GM12878 (cell line): ENCODE results near the gene AMPD3. TPM values are rescaled to one million over a fixed set of nuclear protein-coding genes. Genes with fewer than 3 reads are reported as not detected.

ENCODE experiments used
- ATAC-seq: fragments of 200-7000 bp; cut with Tn5 transposase; 3 replicates; pipeline ENCODE4 v1.9.1; 2020; ENCODE audit warnings: mild to moderate bottlenecking, moderate library complexity
- BruUV-seq: library from RNA; stranded (reverse); fragments of 400-500 nt; replicated peaks from 2 replicates; lab custom pipeline; 2021; lab: Mats Ljungman, UMichigan
- CTCF ChIA-PET: fragments of 300-600 bp; sonication (Branson Sonifier 250); formaldehyde crosslinking; extraction: SDS; loops from one replicate; lab custom pipeline; 2021; ENCODE audit warnings: inconsistent platforms; lab: Yijun Ruan, JAX
- POLR2A ChIA-PET: fragments of 350-600 bp; formaldehyde crosslinking; extraction: SDS; loops from one replicate; lab custom pipeline; 2021; ENCODE audit warnings: inconsistent platforms; lab: Charles Lee
- RAD21 ChIA-PET: fragments of 300-600 bp; sonication (Branson Sonifier 250); formaldehyde crosslinking; loops from one replicate; lab custom pipeline; 2023; ENCODE audit warnings: antibody characterized with exemption; ENCODE audit not compliant: unreplicated experiment; lab: Charles Lee
- SMC1A ChIA-PET: fragments of 300-600 bp; sonication (Branson Sonifier 250); formaldehyde crosslinking; loops from one replicate; lab custom pipeline; 2023; ENCODE audit not compliant: unreplicated experiment, uncharacterized antibody; lab: Charles Lee
- DNase-seq: peaks from one replicate; pipeline ENCODE4 v3.0.0-alpha.2; 2011; ENCODE audit warnings: low read depth, low spot score
- FAIRE-seq: peaks from 3 replicates; lab custom pipeline; 2011; peaks lifted over from hg19 to GRCh38; lab: Jason Lieb, UNC
- H2AFZ ChIP-seq: 2 replicates; pipeline ENCODE4 v1.6.0; 2011; ENCODE audit warnings: low read depth, low read length, control low read depth; ENCODE audit not compliant: control insufficient read depth
- H3K27ac ChIP-seq: 2 replicates; pipeline ENCODE4 v1.5.1; 2011; ENCODE audit warnings: control low read depth; ENCODE audit not compliant: control insufficient read depth, insufficient read depth
- H3K27me3 ChIP-seq, 2 experiments: replicated peaks in 1 of 2; 2 replicates each; pipeline versions ENCODE4 v1.6.0 to v1.6.1; 2011; ENCODE audit warnings: low read length in 1 of 2; ENCODE audit not compliant: control insufficient read depth in 2 of 2, insufficient read depth in 2 of 2
- H3K36me3 ChIP-seq, 2 experiments: 2 replicates each; pipeline ENCODE4 v1.5.1; 2011; ENCODE audit warnings: low read length in 1 of 2; ENCODE audit not compliant: control insufficient read depth in 2 of 2, insufficient read depth in 2 of 2
- H3K4me1 ChIP-seq: 2 replicates; pipeline ENCODE4 v1.6.1; 2011; ENCODE audit warnings: mild to moderate bottlenecking, low read length, moderate library complexity, mixed read lengths; ENCODE audit not compliant: control insufficient read depth, insufficient read depth
- H3K4me2 ChIP-seq: 2 replicates; pipeline ENCODE4 v1.6.0; 2011; ENCODE audit warnings: control low read depth; ENCODE audit not compliant: control insufficient read depth, insufficient read depth
- H3K4me3 ChIP-seq: fragments of 200-600 bp; sonication (generic); 2 replicates; pipeline ENCODE4 v1.5.1; 2016
- H3K79me2 ChIP-seq: 2 replicates; pipeline ENCODE4 v1.6.0; 2011; ENCODE audit warnings: low read length; ENCODE audit not compliant: control insufficient read depth, insufficient read depth
- H3K9ac ChIP-seq: 2 replicates; pipeline ENCODE4 v1.8.0; 2011; ENCODE audit warnings: low read length, control low read depth, mixed read lengths; ENCODE audit not compliant: control insufficient read depth, insufficient read depth
- H3K9me3 ChIP-seq: replicated peaks from 3 replicates; pipeline ENCODE4 v1.5.1; 2011; ENCODE audit warnings: mild to moderate bottlenecking, low read length; ENCODE audit not compliant: control insufficient read depth, insufficient read depth
- H4K20me1 ChIP-seq: 2 replicates; pipeline ENCODE4 v1.6.0; 2011; ENCODE audit not compliant: control insufficient read depth, insufficient read depth
- CHD4 ChIP-seq: fragments of 200-600 bp; sonication (generic); IDR thresholded peaks from 2 replicates; pipeline ENCODE4 v1.6.1; 2016; ENCODE audit warnings: mild to moderate bottlenecking
- CREM ChIP-seq: IDR thresholded peaks from 2 replicates; pipeline ENCODE4 v1.6.1; 2014; ENCODE audit warnings: antibody characterized with exemption, low read depth
- HDAC2 ChIP-seq: fragments of 200-600 bp; sonication (generic); IDR thresholded peaks from 2 replicates; pipeline ENCODE4 v1.6.1; 2017
- KDM1A ChIP-seq: fragments of 200-600 bp; sonication (generic); IDR thresholded peaks from 2 replicates; pipeline ENCODE4 v1.6.1; 2016; ENCODE audit warnings: borderline replicate concordance
- NBN ChIP-seq: fragments of 450-650 bp; IDR thresholded peaks from 2 replicates; pipeline ENCODE4 v1.6.1; 2016
- NRF1 ChIP-seq: conservative IDR thresholded peaks from 2 replicates; pipeline ENCODE4 v1.6.1; 2011; ENCODE audit warnings: mild to moderate bottlenecking, low read depth, low read length, improper control_type of control experiment
- TAF1 ChIP-seq: IDR thresholded peaks from 2 replicates; pipeline ENCODE4 v1.6.1; 2011; ENCODE audit warnings: mild to moderate bottlenecking, low read depth, low read length, borderline replicate concordance
- TBL1XR1 ChIP-seq: IDR thresholded peaks from 2 replicates; pipeline ENCODE4 v1.6.1; 2012; ENCODE audit warnings: low read depth, low read length, improper control_type of control experiment
- YBX1 ChIP-seq: fragments of 450-650 bp; IDR thresholded peaks from 2 replicates; pipeline ENCODE4 v1.6.1; 2016; ENCODE audit warnings: antibody characterized with exemption
- YY1 ChIP-seq: IDR thresholded peaks from 2 replicates; pipeline ENCODE4 v1.6.1; 2011; ENCODE audit warnings: low read depth, mild to moderate bottlenecking, low read length
- ZSCAN29 ChIP-seq: fragments of 450-650 bp; IDR thresholded peaks from 2 replicates; pipeline ENCODE4 v1.6.1; 2017; ENCODE audit warnings: mild to moderate bottlenecking, moderate library complexity
- WGBS: methylation state at CpG from one replicate; pipeline ENCODE4 v1.1.6; 2016; ENCODE audit warnings: low lambda C conversion rate; ENCODE audit not compliant: insufficient replicate concordance, insufficient coverage; ENCODE audit errors: missing lambda C conversion rate; 5-methylcytosine and 5-hydroxymethylcytosine counted together
- in situ Hi-C: fragments of 300-500 bp; cut with MboI; formaldehyde crosslinking; loops from 9 replicates; pipeline ENCODE4 v1.14.3; 2018; ENCODE audit warnings: mixed read lengths
- intact Hi-C: fragments of 100-400 bp; cut with micrococcal nuclease; formaldehyde crosslinking; loops from one replicate; pipeline ENCODE4 v1.14.2; 2022; ENCODE audit not compliant: unreplicated experiment
- polyA plus RNA-seq, 11 experiments: library from polyadenylated mRNA; depleted of rRNA in 4 of 11; unstranded in 6 of 11; stranded (reverse) in 5 of 11; fragments of >200 nt; fragmentation: Nextera tagmentation in 4 of 11; fragmentation: Illumina TruSeq in 1 of 11; extraction: Ambion mirVana in 4 of 11; extraction: Trizol in 1 of 11; gene quantifications; 1 replicate in 1 of 11; 2 replicates in 10 of 11; pipeline versions ENCODE4 v1.2.1 to v1.2.3, GENCODE V29; 2011 to 2016; ENCODE audit warnings: inconsistent platforms in 2 of 11, missing spikeins in 2 of 11, low read depth in 1 of 11
- total RNA-seq, 4 experiments: library from RNA; depleted of rRNA in 3 of 4; stranded (reverse); fragments of >200 nt in 3 of 4; fragmentation: Illumina TruSeq in 1 of 4; extraction: Trizol in 1 of 4; gene quantifications; 2 replicates each; pipeline versions ENCODE4 v1.2.1 to v1.2.3, GENCODE V29; 2013 to 2021
- TF ChIP-seq, protein P1 (sequence below): IDR thresholded peaks from 2 replicates; pipeline ENCODE4 v1.6.1; 2012; ENCODE audit warnings: low read depth, low read length, improper control_type of control experiment
- TF ChIP-seq, protein P2 (sequence below): fragments of 450-650 bp; IDR thresholded peaks from 2 replicates; pipeline ENCODE4 v1.6.1; 2017; ENCODE audit warnings: antibody characterized with exemption, mild to moderate bottlenecking, moderate library complexity
- TF ChIP-seq, protein P3 (sequence below): fragments of 450-650 bp; IDR thresholded peaks from 2 replicates; pipeline ENCODE4 v1.6.1; 2014; ENCODE audit warnings: mild to moderate bottlenecking
- TF ChIP-seq, protein P4 (sequence below): fragments of 450-650 bp; formaldehyde crosslinking; IDR thresholded peaks from 2 replicates; pipeline ENCODE4 v1.4.0; 2022; ENCODE audit warnings: mild to moderate bottlenecking, moderate library complexity

AMPD3 gene
- total and polyA plus RNA-seq, 10 of the 15 experiments (the other 5 are each of a cell fraction or from before 2014, with no cell fraction given), result 5.6 to 28.6 (median 15.9) TPM

DNA sequence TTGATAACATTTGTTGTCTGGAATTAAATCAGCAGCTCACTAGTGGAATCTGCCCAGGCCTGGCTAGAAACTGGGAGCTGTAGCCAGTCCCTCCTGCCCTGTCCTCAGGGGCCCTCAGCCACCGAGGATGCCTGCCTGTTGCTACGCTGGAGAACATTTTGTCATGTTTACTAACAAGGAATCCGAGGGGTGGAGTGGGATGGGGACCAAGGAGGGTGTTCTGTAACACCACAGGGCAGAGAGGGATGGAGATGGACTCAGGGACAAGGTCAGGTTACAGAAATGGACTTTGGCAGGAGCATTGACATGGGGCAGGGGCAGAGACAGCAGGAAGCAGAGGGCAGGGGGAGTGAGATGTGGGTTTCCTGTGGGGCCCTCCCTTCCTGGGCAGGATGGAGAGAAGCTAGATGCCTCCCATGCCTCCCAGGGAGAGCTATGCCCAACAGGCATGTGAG is 45.8 kb upstream of the AMPD3 start:
- no peaks in the 10 kb centered on the region; a peak in 1 of 4 replicates for H3K27me3 ChIP-seq
- intact Hi-C loops, result no loop called here
- TF ChIP-seq YY1 (no peak), TAF1 (no peak), NBN (no peak), NRF1 (no peak), YBX1 (no peak), TBL1XR1 (no peak), HDAC2 (no peak), CREM (no peak), ZSCAN29 (no peak), KDM1A (no peak), CHD4 (no peak)
- TF ChIP-seq, protein P1, sequence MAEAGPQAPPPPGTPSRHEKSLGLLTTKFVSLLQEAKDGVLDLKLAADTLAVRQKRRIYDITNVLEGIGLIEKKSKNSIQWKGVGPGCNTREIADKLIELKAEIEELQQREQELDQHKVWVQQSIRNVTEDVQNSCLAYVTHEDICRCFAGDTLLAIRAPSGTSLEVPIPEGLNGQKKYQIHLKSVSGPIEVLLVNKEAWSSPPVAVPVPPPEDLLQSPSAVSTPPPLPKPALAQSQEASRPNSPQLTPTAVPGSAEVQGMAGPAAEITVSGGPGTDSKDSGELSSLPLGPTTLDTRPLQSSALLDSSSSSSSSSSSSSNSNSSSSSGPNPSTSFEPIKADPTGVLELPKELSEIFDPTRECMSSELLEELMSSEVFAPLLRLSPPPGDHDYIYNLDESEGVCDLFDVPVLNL, result no peak
- TF ChIP-seq, protein P2, sequence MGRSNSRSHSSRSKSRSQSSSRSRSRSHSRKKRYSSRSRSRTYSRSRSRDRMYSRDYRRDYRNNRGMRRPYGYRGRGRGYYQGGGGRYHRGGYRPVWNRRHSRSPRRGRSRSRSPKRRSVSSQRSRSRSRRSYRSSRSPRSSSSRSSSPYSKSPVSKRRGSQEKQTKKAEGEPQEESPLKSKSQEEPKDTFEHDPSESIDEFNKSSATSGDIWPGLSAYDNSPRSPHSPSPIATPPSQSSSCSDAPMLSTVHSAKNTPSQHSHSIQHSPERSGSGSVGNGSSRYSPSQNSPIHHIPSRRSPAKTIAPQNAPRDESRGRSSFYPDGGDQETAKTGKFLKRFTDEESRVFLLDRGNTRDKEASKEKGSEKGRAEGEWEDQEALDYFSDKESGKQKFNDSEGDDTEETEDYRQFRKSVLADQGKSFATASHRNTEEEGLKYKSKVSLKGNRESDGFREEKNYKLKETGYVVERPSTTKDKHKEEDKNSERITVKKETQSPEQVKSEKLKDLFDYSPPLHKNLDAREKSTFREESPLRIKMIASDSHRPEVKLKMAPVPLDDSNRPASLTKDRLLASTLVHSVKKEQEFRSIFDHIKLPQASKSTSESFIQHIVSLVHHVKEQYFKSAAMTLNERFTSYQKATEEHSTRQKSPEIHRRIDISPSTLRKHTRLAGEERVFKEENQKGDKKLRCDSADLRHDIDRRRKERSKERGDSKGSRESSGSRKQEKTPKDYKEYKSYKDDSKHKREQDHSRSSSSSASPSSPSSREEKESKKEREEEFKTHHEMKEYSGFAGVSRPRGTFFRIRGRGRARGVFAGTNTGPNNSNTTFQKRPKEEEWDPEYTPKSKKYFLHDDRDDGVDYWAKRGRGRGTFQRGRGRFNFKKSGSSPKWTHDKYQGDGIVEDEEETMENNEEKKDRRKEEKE, result no peak
- TF ChIP-seq, protein P3, sequence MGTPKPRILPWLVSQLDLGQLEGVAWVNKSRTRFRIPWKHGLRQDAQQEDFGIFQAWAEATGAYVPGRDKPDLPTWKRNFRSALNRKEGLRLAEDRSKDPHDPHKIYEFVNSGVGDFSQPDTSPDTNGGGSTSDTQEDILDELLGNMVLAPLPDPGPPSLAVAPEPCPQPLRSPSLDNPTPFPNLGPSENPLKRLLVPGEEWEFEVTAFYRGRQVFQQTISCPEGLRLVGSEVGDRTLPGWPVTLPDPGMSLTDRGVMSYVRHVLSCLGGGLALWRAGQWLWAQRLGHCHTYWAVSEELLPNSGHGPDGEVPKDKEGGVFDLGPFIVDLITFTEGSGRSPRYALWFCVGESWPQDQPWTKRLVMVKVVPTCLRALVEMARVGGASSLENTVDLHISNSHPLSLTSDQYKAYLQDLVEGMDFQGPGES, result no peak
- TF ChIP-seq, protein P4, sequence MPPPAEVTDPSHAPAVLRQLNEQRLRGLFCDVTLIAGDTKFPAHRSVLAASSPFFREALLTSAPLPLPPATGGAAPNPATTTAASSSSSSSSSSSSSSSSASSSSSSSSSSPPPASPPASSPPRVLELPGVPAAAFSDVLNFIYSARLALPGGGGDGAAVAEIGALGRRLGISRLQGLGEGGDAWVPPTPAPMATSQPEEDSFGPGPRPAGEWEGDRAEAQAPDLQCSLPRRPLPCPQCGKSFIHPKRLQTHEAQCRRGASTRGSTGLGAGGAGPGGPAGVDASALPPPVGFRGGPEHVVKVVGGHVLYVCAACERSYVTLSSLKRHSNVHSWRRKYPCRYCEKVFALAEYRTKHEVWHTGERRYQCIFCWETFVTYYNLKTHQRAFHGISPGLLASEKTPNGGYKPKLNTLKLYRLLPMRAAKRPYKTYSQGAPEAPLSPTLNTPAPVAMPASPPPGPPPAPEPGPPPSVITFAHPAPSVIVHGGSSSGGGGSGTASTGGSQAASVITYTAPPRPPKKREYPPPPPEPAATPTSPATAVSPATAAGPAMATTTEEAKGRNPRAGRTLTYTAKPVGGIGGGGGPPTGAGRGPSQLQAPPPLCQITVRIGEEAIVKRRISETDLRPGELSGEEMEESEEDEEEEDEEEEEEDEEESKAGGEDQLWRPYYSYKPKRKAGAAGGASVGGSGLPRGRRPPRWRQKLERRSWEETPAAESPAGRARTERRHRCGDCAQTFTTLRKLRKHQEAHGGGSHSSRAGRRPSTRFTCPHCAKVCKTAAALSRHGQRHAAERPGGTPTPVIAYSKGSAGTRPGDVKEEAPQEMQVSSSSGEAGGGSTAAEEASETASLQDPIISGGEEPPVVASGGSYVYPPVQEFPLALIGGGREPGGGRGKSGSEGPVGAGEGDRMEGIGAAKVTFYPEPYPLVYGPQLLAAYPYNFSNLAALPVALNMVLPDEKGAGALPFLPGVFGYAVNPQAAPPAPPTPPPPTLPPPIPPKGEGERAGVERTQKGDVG (CRISPR knock-in tag), result no peak
- H2AFZ ChIP-seq, result no peak overlapping the region
- ChIA-PET CTCF (interaction anchor here (1.1 to 5.9 kb wide), 3 partner anchors 43 to 328 kb away, joined by 3 to 120 read pairs (median 5); no protein-coding TSS in a partner anchor), RAD21 (interaction anchor here (0.7 to 1.1 kb wide), 3 partner anchors 42 to 247 kb away, joined by 3 read pairs; no protein-coding TSS in a partner anchor), POLR2A (no interaction called here), SMC1A (interaction anchor here (0.6 to 1.6 kb wide), 4 partner anchors 228 to 1067 kb away, joined by 3 read pairs; no protein-coding TSS in a partner anchor)
- H3K9me3 ChIP-seq, result no peaks in the 10 kb centered on the region
- WGBS, result 2% methylated on average over 3 of the region's 3 CpGs
- H3K36me3 ChIP-seq, result no peaks in the 10 kb centered on the region
- H3K9ac ChIP-seq, result no peak overlapping the region
- no peak overlapping the region for H3K4me2 ChIP-seq
- no TSS peak for BruUV-seq
- no peak overlapping the region for H3K4me3 ChIP-seq
- ATAC-seq (no peak), FAIRE-seq (no peak), DNase-seq (no peak)
- no peaks in the 10 kb centered on the region for H3K79me2 ChIP-seq
- peaks cover 3% of the 10 kb centered on the region; the same call in 1 of the 2 replicates for H3K4me1 ChIP-seq
- H3K27ac ChIP-seq, result no peak overlapping the region
- no peaks in the 10 kb centered on the region; the same call in 1 of the 2 replicates for H4K20me1 ChIP-seq
- in situ Hi-C loops, result loop anchor here (5.0 kb wide), 2 partner anchors 243 to 328 kb away; no protein-coding TSS in a partner anchor
